PC-3 (cell line): ENCODE results near the gene PVR. TPM values are rescaled to one million over a fixed set of nuclear protein-coding genes. Genes with fewer than 3 reads are reported as not detected.

ENCODE experiments used
- ATAC-seq: fragments of 200-7000 bp; cut with Tn5 transposase; 2 replicates; pipeline ENCODE4 v1.9.1; 2020; ENCODE audit warnings: mild to moderate bottlenecking, moderate library complexity
- BruUV-seq: library from RNA; stranded (reverse); fragments of 400-500 nt; replicated peaks from 2 replicates; lab custom pipeline; 2021; lab: Mats Ljungman, UMichigan
- CTCF ChIA-PET: fragments of 300-600 bp; sonication (Branson Sonifier 250); formaldehyde crosslinking; loops from one replicate; lab custom pipeline; 2022; ENCODE audit warnings: antibody characterized with exemption; lab: Charles Lee
- POLR2A ChIA-PET: fragments of 300-600 bp; sonication (Branson Sonifier 250); formaldehyde crosslinking; loops from one replicate; lab custom pipeline; 2022; ENCODE audit warnings: antibody characterized with exemption; ENCODE audit not compliant: unreplicated experiment; lab: Charles Lee
- DNase-seq: peaks from one replicate; pipeline ENCODE4 v3.0.0-alpha.2; 2015
- H2AFZ ChIP-seq: fragments of 300-600 bp; sonication (generic); 2 replicates; pipeline ENCODE4 v1.6.0; 2016; ENCODE audit warnings: antibody characterized with exemption, low read length
- H3F3A ChIP-seq: fragments of 300-600 bp; sonication (generic); one replicate; pipeline ENCODE4 v1.6.0; 2017; ENCODE audit warnings: antibody characterized with exemption, low read length, control low read depth, mild to moderate bottlenecking; ENCODE audit not compliant: unreplicated experiment
- H3K27ac ChIP-seq: fragments of 300-600 bp; sonication (generic); 2 replicates; pipeline ENCODE4 v1.5.1; 2016; ENCODE audit warnings: mild to moderate bottlenecking, low read length
- H3K27me3 ChIP-seq: fragments of 300-600 bp; sonication (generic); 2 replicates; pipeline ENCODE4 v1.6.1; 2016; ENCODE audit warnings: low read length, mixed read lengths
- H3K36me3 ChIP-seq: fragments of 300-600 bp; sonication (generic); 2 replicates; pipeline ENCODE4 v1.6.1; 2016; ENCODE audit warnings: low read depth, mixed run types, low read length, mixed read lengths
- H3K4me1 ChIP-seq: fragments of 300-600 bp; sonication (generic); 2 replicates; pipeline ENCODE4 v1.5.1; 2016; ENCODE audit warnings: low read length; ENCODE audit not compliant: insufficient read depth
- H3K4me2 ChIP-seq: fragments of 300-600 bp; sonication (generic); 2 replicates; pipeline ENCODE4 v1.6.0; 2016; ENCODE audit warnings: low read length
- H3K4me3 ChIP-seq: fragments of 300-600 bp; sonication (generic); 2 replicates; pipeline ENCODE4 v1.5.1; 2016; ENCODE audit warnings: mild to moderate bottlenecking, low read length, mixed read lengths
- H3K79me2 ChIP-seq: fragments of 300-600 bp; sonication (generic); 2 replicates; pipeline ENCODE4 v1.6.1; 2017; ENCODE audit warnings: low read length, mixed read lengths
- H3K9ac ChIP-seq: fragments of 300-600 bp; sonication (generic); 2 replicates; pipeline ENCODE4 v1.6.0; 2016; ENCODE audit warnings: mild to moderate bottlenecking, low read length
- H3K9me2 ChIP-seq: fragments of 300-600 bp; sonication (generic); replicated peaks from 2 replicates; pipeline ENCODE4 v1.6.1; 2016; ENCODE audit warnings: mixed run types, low read length, mixed read lengths
- H3K9me3 ChIP-seq: fragments of 300-600 bp; sonication (generic); 2 replicates; pipeline ENCODE4 v1.6.1; 2016; ENCODE audit warnings: low read length, mixed read lengths
- H4K20me1 ChIP-seq: fragments of 300-600 bp; sonication (generic); 2 replicates; pipeline ENCODE4 v1.6.1; 2016; ENCODE audit warnings: low read length, mixed read lengths
- CTCF ChIP-seq: fragments of 300-600 bp; sonication (generic); conservative IDR thresholded peaks from 2 replicates; pipeline ENCODE4 v1.5.1; 2017; ENCODE audit warnings: antibody characterized with exemption, low read depth, mild to moderate bottlenecking, low read length
- EZH2 ChIP-seq: fragments of 300-600 bp; sonication (generic); IDR thresholded peaks from one replicate; pipeline ENCODE4 v1.6.1; 2017; ENCODE audit warnings: antibody characterized with exemption, mild to moderate bottlenecking, low read length; ENCODE audit not compliant: unreplicated experiment
- EZH2phosphoT487 ChIP-seq: fragments of 300-600 bp; sonication (generic); IDR thresholded peaks from 2 replicates; pipeline ENCODE4 v1.6.1; 2018; ENCODE audit warnings: mild to moderate bottlenecking, antibody characterized with exemption, low read length, borderline replicate concordance
- intact Hi-C: fragments of 100-400 bp; cut with micrococcal nuclease; formaldehyde crosslinking; loops from 2 replicates; pipeline ENCODE4 v1.9.0; 2023
- total RNA-seq: library from RNA; depleted of rRNA; stranded (reverse); fragments of >200 nt; gene quantifications from 2 replicates; pipeline ENCODE4 v1.2.3, GENCODE V29; 2014

Gene PVR
- total RNA-seq, 1 experiment from 2014 or later = 75.3 TPM

DNA sequence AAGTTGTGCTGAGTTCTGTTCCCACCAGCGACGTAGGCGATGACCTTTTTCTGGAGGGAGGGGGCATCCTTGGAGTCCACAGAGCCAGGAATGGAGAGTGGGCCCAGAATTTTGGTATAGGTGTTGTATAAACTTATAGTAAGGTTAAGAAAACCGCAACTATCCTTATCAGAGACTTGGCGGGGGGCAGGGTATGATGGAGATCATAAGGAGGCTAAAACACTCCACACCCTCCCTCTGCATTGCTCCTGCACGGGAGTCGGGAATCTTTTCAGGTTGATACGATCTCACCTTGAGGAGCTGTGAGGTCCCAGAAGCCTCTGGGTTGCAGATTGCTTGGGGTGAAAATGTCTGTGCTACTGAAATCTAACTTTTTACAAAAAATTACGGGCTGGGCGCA, 21.3 kb downstream of the PVR start:
- no peak overlapping the region for H3K9ac ChIP-seq
- DNase-seq (no peak), ATAC-seq (no peak)
- no peak overlapping the region for H2AFZ ChIP-seq
- ChIA-PET POLR2A (no interaction called here), CTCF (interaction anchor here (1.0 kb wide), 1 partner anchor 11 kb away, joined by 3 read pairs; no protein-coding TSS in a partner anchor)
- BruUV-seq = no TSS peak
- 0 out of 2 replicates have a peak, but pooled peaks cover under 1% of the 10 kb centered on the region for H3K4me1 ChIP-seq
- intact Hi-C loops = no loop called here
- no peaks in the 10 kb centered on the region for H3K27me3 ChIP-seq
- H3K4me3 ChIP-seq = no peak overlapping the region
- no peaks in the 10 kb centered on the region for H3K9me2 ChIP-seq
- H3K9me3 ChIP-seq = no peaks in the 10 kb centered on the region
- peaks cover 27% of the 10 kb centered on the region for H3K36me3 ChIP-seq
- H4K20me1 ChIP-seq = no peaks in the 10 kb centered on the region
- no peak overlapping the region for H3K27ac ChIP-seq
- TF ChIP-seq EZH2phosphoT487 (no peak), CTCF (no peak), EZH2 (no peak)
- no peak overlapping the region for H3K4me2 ChIP-seq
- no peaks in the 10 kb centered on the region for H3F3A ChIP-seq
- H3K79me2 ChIP-seq = no peaks in the 10 kb centered on the region

- no peaks in the 10 kb centered on the region for H3K9me2 ChIP-seq
- no TSS peak for BruUV-seq
- no peak overlapping the region for H3K4me3 ChIP-seq
- peaks cover 9% of the 10 kb centered on the region for H3K4me1 ChIP-seq
- H2AFZ ChIP-seq = no peak overlapping the region
- ChIA-PET POLR2A (no interaction called here), CTCF (no interaction called here)
- intact Hi-C loops = no loop called here
- H3K36me3 ChIP-seq = peaks cover 9% of the 10 kb centered on the region
- no peak overlapping the region for H3K27ac ChIP-seq
- DNase-seq (no peak), ATAC-seq (no peak)
- no peaks in the 10 kb centered on the region for H3F3A ChIP-seq
- no peaks in the 10 kb centered on the region for H4K20me1 ChIP-seq
- no peaks in the 10 kb centered on the region for H3K79me2 ChIP-seq
- TF ChIP-seq EZH2 (no peak), CTCF (no peak), EZH2phosphoT487 (no peak)
- no peaks in the 10 kb centered on the region for H3K27me3 ChIP-seq
- no peak overlapping the region for H3K4me2 ChIP-seq
- H3K9me3 ChIP-seq = no peaks in the 10 kb centered on the region
- no peak overlapping the region for H3K9ac ChIP-seq
These were observed 23.3 kb downstream of the PVR start for GRCh38 chr19:44666852-44667556.
